ENCODE results near the gene DET1. TPM values are rescaled to one million over a fixed set of nuclear protein-coding genes. Genes with fewer than 3 reads are reported as not detected.

The DET1 gene
- total and polyA plus RNA-seq, 2 of the 13 experiments (the other 11 are each of a cell fraction or from before 2014, with no cell fraction given), result 2.2 to 4.2 TPM

GRCh38 chr15:88467073-88467934 lies 79.2 kb downstream of the DET1 start, which contains the start of the genes MRPL46 and MRPS11 (continued):
- TF ChIP-seq, protein P1, sequence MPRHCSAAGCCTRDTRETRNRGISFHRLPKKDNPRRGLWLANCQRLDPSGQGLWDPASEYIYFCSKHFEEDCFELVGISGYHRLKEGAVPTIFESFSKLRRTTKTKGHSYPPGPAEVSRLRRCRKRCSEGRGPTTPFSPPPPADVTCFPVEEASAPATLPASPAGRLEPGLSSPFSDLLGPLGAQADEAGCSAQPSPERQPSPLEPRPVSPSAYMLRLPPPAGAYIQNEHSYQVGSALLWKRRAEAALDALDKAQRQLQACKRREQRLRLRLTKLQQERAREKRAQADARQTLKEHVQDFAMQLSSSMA (CRISPR knock-in tag; IDR thresholded peaks at IDR 0.05), result 0 out of 2 replicates have a peak, but pooled peaks have one; percentile 36
- TF ChIP-seq BRD4 (CRISPR knock-in tag; IDR thresholded peaks at IDR 0.05), result no peak; the same call in 1 of the 2 replicates
- TF ChIP-seq, protein P2, sequence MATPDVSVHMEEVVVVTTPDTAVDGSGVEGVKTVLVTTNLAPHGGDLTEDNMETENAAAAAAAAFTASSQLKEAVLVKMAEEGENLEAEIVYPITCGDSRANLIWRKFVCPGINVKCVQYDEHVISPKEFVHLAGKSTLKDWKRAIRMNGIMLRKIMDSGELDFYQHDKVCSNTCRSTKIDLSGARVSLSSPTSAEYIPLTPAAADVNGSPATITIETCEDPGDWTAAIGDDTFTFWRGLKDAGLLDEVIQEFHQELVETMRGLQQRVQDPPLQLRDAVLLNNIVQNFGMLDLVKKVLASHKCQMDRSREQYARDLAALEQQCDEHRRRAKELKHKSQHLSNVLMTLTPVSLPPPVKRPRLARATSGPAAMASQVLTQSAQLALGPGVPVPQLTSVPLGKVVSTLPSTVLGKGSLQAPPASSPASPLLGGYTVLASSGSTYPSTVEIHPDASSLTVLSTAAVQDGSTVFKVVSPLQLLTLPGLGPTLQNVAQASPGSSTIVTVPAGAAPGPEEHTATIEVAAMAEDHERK (CRISPR knock-in tag; IDR thresholded peaks at IDR 0.05; ENCODE audit: low read depth), result no peak
- TF ChIP-seq IRF2 (CRISPR knock-in tag; IDR thresholded peaks at IDR 0.05), result 0 out of 2 replicates have a peak, but pooled peaks have one; percentile 9
- 0 out of 2 replicates have a peak, but pooled peaks have one; percentile 66 for TF ChIP-seq CAMTA2 (CRISPR knock-in tag; IDR thresholded peaks at IDR 0.05; ENCODE audit: borderline replicate concordance)
- peak; percentile 79 for TF ChIP-seq POLR2G (IDR thresholded peaks at IDR 0.05; ENCODE audit: low read depth, low read length)
- no peak for TF ChIP-seq CBX1 (IDR thresholded peaks at IDR 0.05; ENCODE audit: low read depth)
- TF ChIP-seq XRCC5 (optimal IDR thresholded peaks at IDR 0.05; ENCODE audit: low read length), result peak; percentile 56
- TF ChIP-seq SNAPC5 (CRISPR knock-in tag; IDR thresholded peaks at IDR 0.05; ENCODE audit: borderline replicate concordance), result peak; percentile 34; the same call in 1 of the 2 replicates
- TF ChIP-seq, protein P3, sequence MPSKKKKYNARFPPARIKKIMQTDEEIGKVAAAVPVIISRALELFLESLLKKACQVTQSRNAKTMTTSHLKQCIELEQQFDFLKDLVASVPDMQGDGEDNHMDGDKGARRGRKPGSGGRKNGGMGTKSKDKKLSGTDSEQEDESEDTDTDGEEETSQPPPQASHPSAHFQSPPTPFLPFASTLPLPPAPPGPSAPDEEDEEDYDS (CRISPR knock-in tag; IDR thresholded peaks at IDR 0.05), result 0 out of 2 replicates have a peak, but pooled peaks have one; percentile 18
- no peak for TF ChIP-seq CREB1 (IDR thresholded peaks at IDR 0.05)
- TF ChIP-seq CREB1 (CRISPR knock-in tag; IDR thresholded peaks at IDR 0.05), result peak; percentile 90
- TF ChIP-seq ZNF143 (CRISPR knock-in tag; IDR thresholded peaks at IDR 0.05), result peak; percentile 95
- TF ChIP-seq TMF1 (CRISPR knock-in tag; IDR thresholded peaks at IDR 0.05; ENCODE audit: low read depth), result 0 out of 2 replicates have a peak, but pooled peaks have one; percentile 32
- peak; percentile 53 for TF ChIP-seq PHF21A (CRISPR knock-in tag; IDR thresholded peaks at IDR 0.05)
- TF ChIP-seq, protein P4, sequence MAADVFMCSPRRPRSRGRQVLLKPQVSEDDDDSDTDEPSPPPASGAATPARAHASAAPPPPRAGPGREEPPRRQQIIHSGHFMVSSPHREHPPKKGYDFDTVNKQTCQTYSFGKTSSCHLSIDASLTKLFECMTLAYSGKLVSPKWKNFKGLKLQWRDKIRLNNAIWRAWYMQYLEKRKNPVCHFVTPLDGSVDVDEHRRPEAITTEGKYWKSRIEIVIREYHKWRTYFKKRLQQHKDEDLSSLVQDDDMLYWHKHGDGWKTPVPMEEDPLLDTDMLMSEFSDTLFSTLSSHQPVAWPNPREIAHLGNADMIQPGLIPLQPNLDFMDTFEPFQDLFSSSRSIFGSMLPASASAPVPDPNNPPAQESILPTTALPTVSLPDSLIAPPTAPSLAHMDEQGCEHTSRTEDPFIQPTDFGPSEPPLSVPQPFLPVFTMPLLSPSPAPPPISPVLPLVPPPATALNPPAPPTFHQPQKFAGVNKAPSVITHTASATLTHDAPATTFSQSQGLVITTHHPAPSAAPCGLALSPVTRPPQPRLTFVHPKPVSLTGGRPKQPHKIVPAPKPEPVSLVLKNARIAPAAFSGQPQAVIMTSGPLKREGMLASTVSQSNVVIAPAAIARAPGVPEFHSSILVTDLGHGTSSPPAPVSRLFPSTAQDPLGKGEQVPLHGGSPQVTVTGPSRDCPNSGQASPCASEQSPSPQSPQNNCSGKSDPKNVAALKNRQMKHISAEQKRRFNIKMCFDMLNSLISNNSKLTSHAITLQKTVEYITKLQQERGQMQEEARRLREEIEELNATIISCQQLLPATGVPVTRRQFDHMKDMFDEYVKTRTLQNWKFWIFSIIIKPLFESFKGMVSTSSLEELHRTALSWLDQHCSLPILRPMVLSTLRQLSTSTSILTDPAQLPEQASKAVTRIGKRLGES (CRISPR knock-in tag; IDR thresholded peaks at IDR 0.05; ENCODE audit: borderline replicate concordance), result peak; percentile 54; the same call in 1 of the 2 replicates
- TF ChIP-seq SALL1 (CRISPR knock-in tag; IDR thresholded peaks at IDR 0.05), result peak; percentile 51
- no peak for TF ChIP-seq KLF12 (CRISPR knock-in tag; IDR thresholded peaks at IDR 0.05; ENCODE audit: borderline replicate concordance)
- TF ChIP-seq TBP (CRISPR knock-in tag; IDR thresholded peaks at IDR 0.05), result no peak
- no peak for TF ChIP-seq RFX1 (IDR thresholded peaks at IDR 0.05)
- TF ChIP-seq, protein P5, sequence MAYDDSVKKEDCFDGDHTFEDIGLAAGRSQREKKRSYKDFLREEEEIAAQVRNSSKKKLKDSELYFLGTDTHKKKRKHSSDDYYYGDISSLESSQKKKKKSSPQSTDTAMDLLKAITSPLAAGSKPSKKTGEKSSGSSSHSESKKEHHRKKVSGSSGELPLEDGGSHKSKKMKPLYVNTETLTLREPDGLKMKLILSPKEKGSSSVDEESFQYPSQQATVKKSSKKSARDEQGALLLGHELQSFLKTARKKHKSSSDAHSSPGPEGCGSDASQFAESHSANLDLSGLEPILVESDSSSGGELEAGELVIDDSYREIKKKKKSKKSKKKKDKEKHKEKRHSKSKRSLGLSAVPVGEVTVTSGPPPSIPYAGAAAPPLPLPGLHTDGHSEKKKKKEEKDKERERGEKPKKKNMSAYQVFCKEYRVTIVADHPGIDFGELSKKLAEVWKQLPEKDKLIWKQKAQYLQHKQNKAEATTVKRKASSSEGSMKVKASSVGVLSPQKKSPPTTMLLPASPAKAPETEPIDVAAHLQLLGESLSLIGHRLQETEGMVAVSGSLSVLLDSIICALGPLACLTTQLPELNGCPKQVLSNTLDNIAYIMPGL (CRISPR knock-in tag; IDR thresholded peaks at IDR 0.05; ENCODE audit: borderline replicate concordance in 1 of 2, low read depth in 1 of 2), result peak; percentile 60 to 76
- 0 out of 2 replicates have a peak, but pooled peaks have one; percentile 61 for TF ChIP-seq ZNF556 (CRISPR knock-in tag; IDR thresholded peaks at IDR 0.05; ENCODE audit: borderline replicate concordance)
